GM12878 (cell line): ENCODE results near the gene XIRP1. TPM values are rescaled to one million over a fixed set of nuclear protein-coding genes. Genes with fewer than 3 reads are reported as not detected.
A peak's percentile ranks its signal among the peaks of the same experiment; 100 is the strongest.

Experiments
- BCLAF1 ChIP-seq: fragments of 450-650 bp; IDR thresholded peaks from 2 replicates; pipeline ENCODE4 v1.6.1; 2017; ENCODE audit warnings: antibody characterized with exemption, mild to moderate bottlenecking, moderate library complexity
- BMI1 ChIP-seq: fragments of 450-650 bp; IDR thresholded peaks from 2 replicates; pipeline ENCODE4 v1.6.1; 2016; ENCODE audit warnings: mild to moderate bottlenecking, moderate library complexity, borderline replicate concordance
- CBX3 ChIP-seq: fragments of 200-600 bp; sonication (generic); IDR thresholded peaks from 2 replicates; pipeline ENCODE4 v1.6.1; 2016; ENCODE audit warnings: low read depth, borderline replicate concordance
- DPF2 ChIP-seq: fragments of 450-650 bp; IDR thresholded peaks from 2 replicates; pipeline ENCODE4 v1.6.1; 2017; ENCODE audit warnings: mild to moderate bottlenecking
- EGR1 ChIP-seq, 2 experiments: IDR thresholded peaks; 1 replicate in 1 of 2; 2 replicates in 1 of 2; pipeline ENCODE4 v1.6.1; 2011 to 2012; ENCODE audit warnings: low read depth in 2 of 2, low read length in 2 of 2, borderline replicate concordance in 1 of 2, mild to moderate bottlenecking in 1 of 2, moderate library complexity in 1 of 2
- EP300 ChIP-seq, 2 experiments: fragments of 150-350 bp in 1 of 2; IDR thresholded peaks; 2 replicates each; pipeline ENCODE4 v1.6.1; 2011 to 2012; ENCODE audit warnings: low read depth in 2 of 2, low read length in 2 of 2, borderline replicate concordance in 1 of 2, improper control_type of control experiment in 1 of 2, inconsistent platforms in 1 of 2; ENCODE audit not compliant: control insufficient read depth in 1 of 2
- EZH2 ChIP-seq: IDR thresholded peaks from 2 replicates; pipeline ENCODE4 v1.6.1; 2012; ENCODE audit warnings: low read depth, mild to moderate bottlenecking, control low read depth, inconsistent platforms, low read length, borderline replicate concordance; ENCODE audit not compliant: control insufficient read depth
- GABPA ChIP-seq: IDR thresholded peaks from 2 replicates; pipeline ENCODE4 v1.6.1; 2014; ENCODE audit warnings: antibody characterized with exemption, low read depth, mild to moderate bottlenecking, inconsistent platforms
- MAX ChIP-seq: IDR thresholded peaks from 2 replicates; pipeline ENCODE4 v1.6.1; 2012; ENCODE audit warnings: low read depth, low read length, improper control_type of control experiment
- MXI1 ChIP-seq: fragments of 150-350 bp; IDR thresholded peaks from 2 replicates; pipeline ENCODE4 v1.6.1; 2011; ENCODE audit warnings: low read depth, mild to moderate bottlenecking, inconsistent platforms, low read length, improper control_type of control experiment
- NR2F1 ChIP-seq: fragments of 450-650 bp; conservative IDR thresholded peaks from 2 replicates; pipeline ENCODE4 v1.6.1; 2017; ENCODE audit warnings: mild to moderate bottlenecking
- PAX5 ChIP-seq: IDR thresholded peaks from 2 replicates; pipeline ENCODE4 v1.6.1; 2011; ENCODE audit warnings: low read depth, low read length, borderline replicate concordance
- POLR2AphosphoS5 ChIP-seq: IDR thresholded peaks from 2 replicates; pipeline ENCODE4 v1.6.1; 2011; ENCODE audit warnings: mild to moderate bottlenecking, low read length, inconsistent platforms
- SIX5 ChIP-seq: IDR thresholded peaks from 2 replicates; pipeline ENCODE4 v1.6.1; 2011; ENCODE audit warnings: mild to moderate bottlenecking, low read depth, low read length, moderate library complexity; ENCODE audit not compliant: severe bottlenecking
- SKIL ChIP-seq: fragments of 450-650 bp; IDR thresholded peaks from 2 replicates; pipeline ENCODE4 v1.6.1; 2017; ENCODE audit warnings: mild to moderate bottlenecking, low read depth, inconsistent platforms; ENCODE audit not compliant: poor library complexity, severe bottlenecking
- STAT1 ChIP-seq: fragments of 450-650 bp; conservative IDR thresholded peaks from 2 replicates; pipeline ENCODE4 v1.6.1; 2014; ENCODE audit warnings: antibody characterized with exemption, mild to moderate bottlenecking
- TCF3 ChIP-seq: IDR thresholded peaks from 2 replicates; pipeline ENCODE4 v1.6.1; 2012; ENCODE audit warnings: low read depth, mild to moderate bottlenecking, low read length, borderline replicate concordance; ENCODE audit not compliant: insufficient read depth
- polyA plus RNA-seq, 11 experiments: library from polyadenylated mRNA; depleted of rRNA in 4 of 11; unstranded in 6 of 11; stranded (reverse) in 5 of 11; fragments of >200 nt; fragmentation: Nextera tagmentation in 4 of 11; fragmentation: Illumina TruSeq in 1 of 11; extraction: Ambion mirVana in 4 of 11; extraction: Trizol in 1 of 11; gene quantifications; 1 replicate in 1 of 11; 2 replicates in 10 of 11; pipeline versions ENCODE4 v1.2.1 to v1.2.3, GENCODE V29; 2011 to 2016; ENCODE audit warnings: inconsistent platforms in 2 of 11, missing spikeins in 2 of 11, low read depth in 1 of 11
- total RNA-seq, 4 experiments: library from RNA; depleted of rRNA in 3 of 4; stranded (reverse); fragments of >200 nt in 3 of 4; fragmentation: Illumina TruSeq in 1 of 4; extraction: Trizol in 1 of 4; gene quantifications; 2 replicates each; pipeline versions ENCODE4 v1.2.1 to v1.2.3, GENCODE V29; 2013 to 2021
- TF ChIP-seq, protein P1 (sequence below): IDR thresholded peaks from 2 replicates; pipeline ENCODE4 v1.6.1; 2011; ENCODE audit warnings: low read depth, mild to moderate bottlenecking, low read length, moderate library complexity, borderline replicate concordance; ENCODE audit errors: extremely low read depth
- TF ChIP-seq, protein P2 (sequence below): fragments of 450-650 bp; formaldehyde crosslinking; IDR thresholded peaks from 2 replicates; pipeline ENCODE4 v1.5.0; 2022; ENCODE audit warnings: mild to moderate bottlenecking, missing genetic modification characterization

XIRP1 gene
- total and polyA plus RNA-seq, 10 of the 15 experiments (the other 5 are each of a cell fraction or from before 2014, with no cell fraction given) = 0.03 to 0.38 (median 0.08) TPM; not detected in 1

GRCh38 chr3:39180546-39181346 is 11.6 kb downstream of the XIRP1 start (continued):
- TF ChIP-seq BCLAF1 = no peak
- TF ChIP-seq NR2F1 = 0 out of 2 replicates have a peak, but pooled peaks have one; percentile 33
- TF ChIP-seq STAT1 = no peak
- TF ChIP-seq EP300 (IDR thresholded peaks at IDR 0.05; ENCODE audit: borderline replicate concordance in 1 of 2, control insufficient read depth in 1 of 2, low read depth in 2 of 2, low read length in 2 of 2) = no peak
- peak; percentile 60; the same call in 1 of the 2 replicates for TF ChIP-seq DPF2
- TF ChIP-seq POLR2AphosphoS5 = no peak
- no peak; the same call in 1 of the 2 replicates for TF ChIP-seq MAX
- TF ChIP-seq GABPA = no peak
- TF ChIP-seq, protein P1, sequence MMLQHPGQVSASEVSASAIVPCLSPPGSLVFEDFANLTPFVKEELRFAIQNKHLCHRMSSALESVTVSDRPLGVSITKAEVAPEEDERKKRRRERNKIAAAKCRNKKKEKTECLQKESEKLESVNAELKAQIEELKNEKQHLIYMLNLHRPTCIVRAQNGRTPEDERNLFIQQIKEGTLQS = no peak
- no peak for TF ChIP-seq CBX3
- TF ChIP-seq SIX5 = no peak
- peak; percentile 83; the same call in 1 of the 2 replicates for TF ChIP-seq BMI1
- TF ChIP-seq MXI1 = peak; percentile 98
- TF ChIP-seq EGR1 (IDR thresholded peaks at IDR 0.05; ENCODE audit: borderline replicate concordance in 1 of 2, low read depth in 2 of 2, low read length in 2 of 2) = no peak
- TF ChIP-seq, protein P2, sequence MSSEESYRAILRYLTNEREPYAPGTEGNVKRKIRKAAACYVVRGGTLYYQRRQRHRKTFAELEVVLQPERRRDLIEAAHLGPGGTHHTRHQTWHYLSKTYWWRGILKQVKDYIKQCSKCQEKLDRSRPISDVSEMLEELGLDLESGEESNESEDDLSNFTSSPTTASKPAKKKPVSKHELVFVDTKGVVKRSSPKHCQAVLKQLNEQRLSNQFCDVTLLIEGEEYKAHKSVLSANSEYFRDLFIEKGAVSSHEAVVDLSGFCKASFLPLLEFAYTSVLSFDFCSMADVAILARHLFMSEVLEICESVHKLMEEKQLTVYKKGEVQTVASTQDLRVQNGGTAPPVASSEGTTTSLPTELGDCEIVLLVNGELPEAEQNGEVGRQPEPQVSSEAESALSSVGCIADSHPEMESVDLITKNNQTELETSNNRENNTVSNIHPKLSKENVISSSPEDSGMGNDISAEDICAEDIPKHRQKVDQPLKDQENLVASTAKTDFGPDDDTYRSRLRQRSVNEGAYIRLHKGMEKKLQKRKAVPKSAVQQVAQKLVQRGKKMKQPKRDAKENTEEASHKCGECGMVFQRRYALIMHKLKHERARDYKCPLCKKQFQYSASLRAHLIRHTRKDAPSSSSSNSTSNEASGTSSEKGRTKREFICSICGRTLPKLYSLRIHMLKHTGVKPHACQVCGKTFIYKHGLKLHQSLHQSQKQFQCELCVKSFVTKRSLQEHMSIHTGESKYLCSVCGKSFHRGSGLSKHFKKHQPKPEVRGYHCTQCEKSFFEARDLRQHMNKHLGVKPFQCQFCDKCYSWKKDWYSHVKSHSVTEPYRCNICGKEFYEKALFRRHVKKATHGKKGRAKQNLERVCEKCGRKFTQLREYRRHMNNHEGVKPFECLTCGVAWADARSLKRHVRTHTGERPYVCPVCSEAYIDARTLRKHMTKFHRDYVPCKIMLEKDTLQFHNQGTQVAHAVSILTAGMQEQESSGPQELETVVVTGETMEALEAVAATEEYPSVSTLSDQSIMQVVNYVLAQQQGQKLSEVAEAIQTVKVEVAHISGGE (CRISPR knock-in tag) = no peak
- no peak for TF ChIP-seq SKIL
- TF ChIP-seq EZH2 = no peak
- TF ChIP-seq PAX5 = no peak
- TF ChIP-seq TCF3 = 0 out of 2 replicates have a peak, but pooled peaks have one; percentile 19
